CD8-positive, alpha-beta memory T cell (primary cell): Measurements from ENCODE around the gene C7orf57. TPM values are rescaled to one million over a fixed set of nuclear protein-coding genes. Genes with fewer than 3 reads are reported as not detected.
A peak's percentile ranks its signal among the peaks of the same experiment; 100 is the strongest.

Source experiments
- CTCF ChIA-PET: fragments of 350-600 bp; sonication (Branson Sonifier 250); formaldehyde crosslinking; loops from one replicate; lab custom pipeline; 2021; ENCODE audit warnings: antibody characterized with exemption; lab: Charles Lee
- POLR2A ChIA-PET: fragments of 350-600 bp; sonication (Branson Sonifier 250); formaldehyde crosslinking; loops from one replicate; lab custom pipeline; 2021; ENCODE audit warnings: antibody characterized with exemption; lab: Charles Lee
- DNase-seq, 5 donors: peaks; one replicate each; pipeline versions ENCODE4 v3.0.0 to v3.0.0-alpha.2; 2020 to 2022; ENCODE audit warnings: mixed read lengths in 1 of 5
- H3K27ac ChIP-seq: one replicate; pipeline ENCODE4 v1.7.0; 2013; ENCODE audit warnings: low read depth, mild to moderate bottlenecking, low read length, moderate library complexity
- H3K27me3 ChIP-seq: 2 replicates; pipeline ENCODE4 v1.7.0; 2013; ENCODE audit warnings: low read length, mild to moderate bottlenecking; ENCODE audit not compliant: insufficient read depth, poor library complexity, severe bottlenecking
- H3K36me3 ChIP-seq: 2 replicates; pipeline ENCODE4 v1.7.0; 2013; ENCODE audit warnings: mild to moderate bottlenecking, low read length, moderate library complexity; ENCODE audit not compliant: insufficient read depth
- H3K4me1 ChIP-seq: 2 replicates; pipeline ENCODE4 v1.7.0; 2013; ENCODE audit warnings: mild to moderate bottlenecking, low read length, moderate library complexity; ENCODE audit not compliant: insufficient read depth
- H3K4me3 ChIP-seq: 2 replicates; pipeline ENCODE4 v1.7.0; 2013; ENCODE audit warnings: mild to moderate bottlenecking, low read length
- H3K9me3 ChIP-seq: 2 replicates; pipeline ENCODE4 v1.7.0; 2013; ENCODE audit warnings: mild to moderate bottlenecking, low read length
- H3K27ac Mint-ChIP-seq, 8 donors: one replicate each; pipeline ENCODE4 v1.8.0; 2020 to 2021; ENCODE audit warnings: mixed read lengths in 8 of 8, mild to moderate bottlenecking in 6 of 8, inconsistent platforms in 3 of 8, moderate library complexity in 3 of 8
- H3K27me3 Mint-ChIP-seq, 2 donors: one replicate each; pipeline ENCODE4 v1.8.0; 2020 to 2021; ENCODE audit warnings: mixed read lengths in 2 of 2, mild to moderate bottlenecking in 1 of 2, moderate library complexity in 1 of 2
- H3K36me3 Mint-ChIP-seq, 3 donors: one replicate each; pipeline ENCODE4 v1.8.0; 2020 to 2021; ENCODE audit warnings: mixed read lengths in 3 of 3, inconsistent platforms in 1 of 3, mild to moderate bottlenecking in 1 of 3
- H3K4me1 Mint-ChIP-seq, 3 donors: one replicate each; pipeline ENCODE4 v1.8.0; 2020 to 2021; ENCODE audit warnings: mixed read lengths in 3 of 3, inconsistent platforms in 1 of 3, mild to moderate bottlenecking in 1 of 3
- H3K4me3 Mint-ChIP-seq, 7 donors: one replicate each; pipeline ENCODE4 v1.8.0; 2020 to 2021; ENCODE audit warnings: mixed read lengths in 7 of 7, mild to moderate bottlenecking in 6 of 7, moderate library complexity in 4 of 7, inconsistent platforms in 2 of 7
- H3K9me3 Mint-ChIP-seq, 5 donors: one replicate each; pipeline ENCODE4 v1.8.0; 2020 to 2022; ENCODE audit warnings: mixed read lengths in 5 of 5, mild to moderate bottlenecking in 3 of 5, moderate library complexity in 2 of 5, inconsistent platforms in 1 of 5
- polyA plus RNA-seq: library from polyadenylated mRNA; unstranded; fragments of 300-500 nt; fragmentation: Illumina TruSeq; gene quantifications from one replicate; pipeline ENCODE4 v1.2.3, GENCODE V29; 2021
- total RNA-seq, 2 experiments: library from RNA; stranded (reverse); gene quantifications; one replicate each; pipeline ENCODE4 v1.2.3, GENCODE V29; 2021

C7orf57 gene
- total and polyA plus RNA-seq, 3 experiments from 2014 or later = 0.66 to 0.92 TPM; not detected in 1

- Histone ChIP-seq H3K4me3 (peak overlapping the region; percentile 67), H3K36me3 (no peaks in the 10 kb centered on the region), H3K4me1 (peaks cover 10% of the 10 kb centered on the region), H3K9me3 (no peaks in the 10 kb centered on the region), H3K27me3 (peaks cover 8% of the 10 kb centered on the region), H3K27ac (peak overlapping the region; percentile 39)
- ChIA-PET CTCF (interaction anchor here (1.0 to 6.2 kb wide), 4 partner anchors 47 to 72 kb away, joined by 4 to 35 read pairs (median 4); no protein-coding TSS in a partner anchor), POLR2A (interaction anchor here (0.5 kb wide), 1 partner anchor 13 kb away, joined by 3 read pairs; no protein-coding TSS in a partner anchor)
- peaks cover 12 to 18% of the 10 kb centered on the region in 2 donors for H3K27me3 Mint-ChIP-seq
- peaks cover 10 to 15% (median 14%) of the 10 kb centered on the region in 3 donors for H3K4me1 Mint-ChIP-seq
- H3K36me3 Mint-ChIP-seq = no peaks in the 10 kb centered on the region
- H3K27ac Mint-ChIP-seq = peak overlapping the region; percentile 72 to 97 (median 92)
- peak in 1 of 5 donors; percentile 11 for DNase-seq
- H3K4me3 Mint-ChIP-seq = peak overlapping the region; percentile 82 to 94 (median 89)
- H3K9me3 Mint-ChIP-seq = peaks cover 0 to 2% (median 0%) of the 10 kb centered on the region in 5 donors
Observed at GRCh38 chr7:48035967-48036478, 680 bp downstream of the C7orf57 start.

DNA sequence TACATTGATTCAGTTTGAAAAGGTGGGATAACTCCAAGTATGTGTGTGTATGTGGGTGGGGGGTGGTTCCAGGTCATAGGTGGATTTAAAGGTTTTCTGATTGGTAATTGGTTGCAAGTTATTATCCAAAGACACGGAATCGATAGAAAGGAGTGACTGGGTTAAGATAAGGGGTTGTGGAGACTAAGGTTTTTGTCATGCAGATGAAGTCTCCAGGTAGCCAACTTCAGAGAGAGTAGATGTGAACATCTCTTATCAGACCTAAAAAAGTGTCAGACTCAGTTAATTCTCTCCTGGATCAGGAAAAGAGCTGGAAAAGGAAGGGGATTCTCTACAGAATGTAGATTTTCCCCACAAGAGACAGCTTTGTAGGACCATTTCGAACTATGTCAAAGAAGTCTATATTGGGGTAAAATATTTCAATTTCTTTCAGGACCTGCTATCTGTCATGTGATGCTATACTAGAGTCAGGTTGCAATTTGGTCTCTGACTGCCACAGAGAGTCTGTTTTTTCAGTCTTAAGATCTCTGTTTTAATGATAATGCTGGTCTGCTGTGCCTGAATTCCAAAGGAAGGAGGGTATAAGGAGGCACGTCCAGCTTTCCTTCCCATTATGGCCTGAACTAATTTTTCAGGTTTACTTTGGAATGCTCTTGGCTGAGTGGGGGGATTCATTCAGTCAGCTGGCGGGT is 3.6 kb downstream of the C7orf57 start:
- Mint-ChIP-seq H3K4me3 (no peak overlapping the region), H3K27me3 (peaks cover 8 to 12% of the 10 kb centered on the region in 2 donors), H3K4me1 (peaks cover 11 to 25% (median 19%) of the 10 kb centered on the region in 3 donors), H3K36me3 (no peaks in the 10 kb centered on the region), H3K9me3 (no peaks in the 10 kb centered on the region), H3K27ac (no peak overlapping the region)
- no peaks in the 10 kb centered on the region for H3K36me3 ChIP-seq
- H3K27me3 ChIP-seq = peaks cover 8% of the 10 kb centered on the region
- DNase-seq = no peak
- POLR2A ChIA-PET = interaction anchor here (0.5 kb wide), 1 partner anchor 53 kb away, joined by 3 read pairs; no protein-coding TSS in a partner anchor
- H3K4me1 ChIP-seq = peaks cover 10% of the 10 kb centered on the region
- no peak overlapping the region for H3K27ac ChIP-seq
- no peak overlapping the region for H3K4me3 ChIP-seq
- no peaks in the 10 kb centered on the region for H3K9me3 ChIP-seq
- CTCF ChIA-PET = interaction anchor here (1.5 to 6.2 kb wide), 3 partner anchors 46 to 69 kb away, joined by 4 to 35 read pairs (median 6); no protein-coding TSS in a partner anchor

DNA sequence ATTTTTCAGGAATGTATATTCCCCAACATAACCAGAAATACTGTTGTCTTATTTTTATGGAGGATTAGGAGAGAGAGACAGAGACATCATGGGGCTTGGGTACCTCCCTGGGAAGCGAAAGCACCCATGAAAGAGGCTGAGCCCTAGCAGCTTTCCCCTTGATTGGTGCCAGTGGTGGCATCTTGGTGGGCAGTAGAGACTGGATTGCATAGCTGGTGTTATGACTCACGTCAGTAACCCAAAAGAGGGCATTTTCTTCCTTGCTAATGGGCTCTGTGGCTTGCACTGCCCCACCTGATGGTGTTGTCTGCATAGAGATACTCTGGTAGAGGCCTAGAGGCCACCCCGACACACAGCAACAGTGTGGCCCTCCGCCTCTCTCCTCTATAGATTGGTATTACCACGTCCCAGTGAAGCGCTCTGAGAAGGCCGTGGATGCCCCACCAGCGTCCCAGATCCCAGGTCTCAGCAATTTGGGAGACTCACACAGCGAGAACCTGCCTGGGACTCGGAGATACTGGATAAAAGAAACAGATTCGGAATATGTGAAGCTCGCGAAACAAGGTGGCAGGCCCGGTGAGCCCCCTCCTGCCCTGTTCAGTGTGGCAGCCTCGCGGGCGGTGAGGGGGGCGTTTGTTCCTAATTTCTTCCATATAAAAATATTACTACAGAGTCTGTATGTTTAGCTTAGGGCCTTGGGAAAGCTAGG is 5.8 kb downstream of the C7orf57 start:
- no peak overlapping the region for H3K4me3 Mint-ChIP-seq
- DNase-seq = no peak
- ChIA-PET CTCF (no interaction called here), POLR2A (no interaction called here)
- peaks cover 23 to 39% (median 28%) of the 10 kb centered on the region in 3 donors for H3K4me1 Mint-ChIP-seq
- no peaks in the 10 kb centered on the region for H3K9me3 Mint-ChIP-seq
- H3K36me3 Mint-ChIP-seq = no peaks in the 10 kb centered on the region
- peaks cover 20% of the 10 kb centered on the region for H3K4me1 ChIP-seq
- no peak overlapping the region for H3K27ac Mint-ChIP-seq
- H3K36me3 ChIP-seq = no peaks in the 10 kb centered on the region
- peaks cover 5 to 8% of the 10 kb centered on the region in 2 donors for H3K27me3 Mint-ChIP-seq
- H3K27me3 ChIP-seq = peaks cover 2% of the 10 kb centered on the region
- no peak overlapping the region for H3K4me3 ChIP-seq
- H3K27ac ChIP-seq = no peak overlapping the region
- no peaks in the 10 kb centered on the region for H3K9me3 ChIP-seq

- no peak for DNase-seq
- H3K36me3 Mint-ChIP-seq = no peaks in the 10 kb centered on the region
- H3K27me3 Mint-ChIP-seq = peaks cover 2 to 4% of the 10 kb centered on the region in 2 donors
- peaks cover 25 to 39% (median 29%) of the 10 kb centered on the region in 3 donors for H3K4me1 Mint-ChIP-seq
- ChIA-PET POLR2A (no interaction called here), CTCF (no interaction called here)
- H3K27ac ChIP-seq = no peak overlapping the region
- no peaks in the 10 kb centered on the region for H3K36me3 ChIP-seq
- H3K4me3 Mint-ChIP-seq = no peak overlapping the region
- H3K4me3 ChIP-seq = no peak overlapping the region
- H3K27ac Mint-ChIP-seq = no peak overlapping the region
- no peaks in the 10 kb centered on the region for H3K27me3 ChIP-seq
- H3K4me1 ChIP-seq = peaks cover 20% of the 10 kb centered on the region
- H3K9me3 Mint-ChIP-seq = no peaks in the 10 kb centered on the region
- H3K9me3 ChIP-seq = no peaks in the 10 kb centered on the region
Observed at GRCh38 chr7:48041653-48041970, 6.3 kb downstream of the C7orf57 start.

- Mint-ChIP-seq H3K4me3 (no peak overlapping the region), H3K36me3 (no peaks in the 10 kb centered on the region), H3K27ac (peak overlapping the region in 2 of 8 donors; percentile 16 to 20), H3K4me1 (peaks cover 30 to 41% (median 34%) of the 10 kb centered on the region in 3 donors), H3K27me3 (peaks cover 0 to 1% of the 10 kb centered on the region in 2 donors), H3K9me3 (no peaks in the 10 kb centered on the region)
- Histone ChIP-seq H3K27ac (no peak overlapping the region), H3K9me3 (no peaks in the 10 kb centered on the region), H3K4me1 (peaks cover 26% of the 10 kb centered on the region), H3K27me3 (no peaks in the 10 kb centered on the region), H3K4me3 (no peak overlapping the region), H3K36me3 (no peaks in the 10 kb centered on the region)
- no peak for DNase-seq
- CTCF ChIA-PET = interaction anchor here (1.3 kb wide), 1 partner anchor 50 kb away, joined by 3 read pairs; no protein-coding TSS in a partner anchor
- POLR2A ChIA-PET = no interaction called here
Observed at GRCh38 chr7:48042216-48042615, 6.9 kb downstream of the C7orf57 start.

DNA sequence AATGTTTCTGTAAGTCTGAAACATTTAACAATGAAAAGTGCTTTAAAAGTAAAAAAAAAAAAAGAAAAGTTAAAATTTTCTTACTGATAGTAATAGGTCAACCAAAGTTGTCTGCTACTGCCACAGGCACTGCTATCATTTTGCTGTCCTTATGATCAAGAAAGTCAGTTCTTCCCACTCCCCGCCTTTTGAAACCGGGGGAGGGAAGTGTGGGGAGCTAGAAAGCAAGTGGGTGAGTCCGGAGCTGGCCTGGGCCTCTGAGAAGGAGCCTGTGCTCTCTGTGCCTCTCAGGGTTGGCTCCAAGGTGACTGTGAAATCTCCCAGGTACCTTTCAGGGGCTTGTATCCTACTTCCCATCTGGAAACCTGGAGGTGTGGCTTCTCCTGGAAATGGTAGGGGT is 7.3 kb downstream of the C7orf57 start:
- peaks cover 0 to 1% of the 10 kb centered on the region in 2 donors for H3K27me3 Mint-ChIP-seq
- no peaks in the 10 kb centered on the region for H3K36me3 Mint-ChIP-seq
- CTCF ChIA-PET = interaction anchor here (1.1 to 1.3 kb wide), 2 partner anchors 43 to 51 kb away, joined by 3 read pairs; no protein-coding TSS in a partner anchor

GRCh38 chr7:48045195-48045765 is 9.9 kb downstream of the C7orf57 start:
- H3K27ac Mint-ChIP-seq = peak overlapping the region; percentile 18 to 95 (median 72)
- DNase-seq = peak in 3 of 5 donors; percentile 16 to 51 (median 51)
- ChIA-PET POLR2A (no interaction called here), CTCF (no interaction called here)
- H3K36me3 Mint-ChIP-seq = no peaks in the 10 kb centered on the region
- no peaks in the 10 kb centered on the region for H3K9me3 ChIP-seq
- peaks cover 0 to 1% of the 10 kb centered on the region in 2 donors for H3K27me3 Mint-ChIP-seq
- H3K27ac ChIP-seq = no peak overlapping the region
- no peak overlapping the region for H3K4me3 ChIP-seq
- H3K4me1 Mint-ChIP-seq = peaks cover 34 to 45% (median 35%) of the 10 kb centered on the region in 3 donors
- peak overlapping the region in 6 of 7 donors; percentile 29 to 83 (median 75) for H3K4me3 Mint-ChIP-seq
- no peaks in the 10 kb centered on the region for H3K36me3 ChIP-seq
- no peaks in the 10 kb centered on the region for H3K9me3 Mint-ChIP-seq
- H3K27me3 ChIP-seq = no peaks in the 10 kb centered on the region
- peaks cover 26% of the 10 kb centered on the region for H3K4me1 ChIP-seq

More for the DNA sequence above, 7.3 kb downstream of the C7orf57 start:
- Histone ChIP-seq H3K27me3 (no peaks in the 10 kb centered on the region), H3K4me1 (peaks cover 26% of the 10 kb centered on the region), H3K9me3 (no peaks in the 10 kb centered on the region), H3K27ac (no peak overlapping the region), H3K4me3 (no peak overlapping the region), H3K36me3 (no peaks in the 10 kb centered on the region)
- H3K27ac Mint-ChIP-seq = peak overlapping the region in 1 of 8 donors; percentile 64
- H3K4me3 Mint-ChIP-seq = no peak overlapping the region
- H3K9me3 Mint-ChIP-seq = no peaks in the 10 kb centered on the region
- POLR2A ChIA-PET = no interaction called here
- H3K4me1 Mint-ChIP-seq = peaks cover 30 to 41% (median 34%) of the 10 kb centered on the region in 3 donors
- no peak for DNase-seq
